ENCODE results near the gene TENM4.

TENM4 gene

GRCh38 chr11:79440571-79441460 lies at the start of gene TENM4:
Gene TENM4 (minus strand): TSS chr11:79441030. CDS start chr11:79069944, 371,086 bp downstream.
- peak within 1 kb of the TSS; percentile 21 for H3K4me3 ChIP-seq (ENCODE audit: low read depth, low read length)

GRCh38 chr11:79488286-79488685 lies 47.5 kb upstream of the TENM4 start:
- H3K4me3 ChIP-seq (ENCODE audit: low read depth, low read length), result no peak overlapping the region
- TF ChIP-seq CTCF (IDR thresholded peaks at IDR 0.05; ENCODE audit: borderline replicate concordance, insufficient read depth, low read depth, low read length), result no peak

More at GRCh38 chr11:79440571-79441460, at the start of gene TENM4:
- peak; percentile 30; the same call in 1 of the 2 replicates for TF ChIP-seq CTCF (IDR thresholded peaks at IDR 0.05; ENCODE audit: borderline replicate concordance, insufficient read depth, low read depth, low read length)

- TF ChIP-seq CTCF (IDR thresholded peaks at IDR 0.05; ENCODE audit: borderline replicate concordance, insufficient read depth, low read depth, low read length), result no peak
- H3K4me3 ChIP-seq (ENCODE audit: low read depth, low read length), result no peak overlapping the region
Observed at GRCh38 chr11:79487412-79487811, 46.6 kb upstream of the TENM4 start.

- no peak for TF ChIP-seq CTCF (IDR thresholded peaks at IDR 0.05; ENCODE audit: borderline replicate concordance, insufficient read depth, low read depth, low read length)
Observed at GRCh38 chr11:79486242-79486984, 45.6 kb upstream of the TENM4 start.

GRCh38 chr11:79485694-79486093 lies 44.9 kb upstream of the TENM4 start:
- no peak for TF ChIP-seq CTCF (IDR thresholded peaks at IDR 0.05; ENCODE audit: borderline replicate concordance, insufficient read depth, low read depth, low read length)
- H3K4me3 ChIP-seq (ENCODE audit: low read depth, low read length), result no peak overlapping the region

More at GRCh38 chr11:79486242-79486984, 45.6 kb upstream of the TENM4 start:
- no peak overlapping the region for H3K4me3 ChIP-seq (ENCODE audit: low read depth, low read length)

GRCh38 chr11:79484872-79485271 lies 44.0 kb upstream of the TENM4 start:
- H3K4me3 ChIP-seq (ENCODE audit: low read depth, low read length), result no peak overlapping the region
- TF ChIP-seq CTCF (IDR thresholded peaks at IDR 0.05; ENCODE audit: borderline replicate concordance, insufficient read depth, low read depth, low read length), result no peak

Data from GM12875 (cell line).